ENCODE results near the gene FBXL7.

DNA sequence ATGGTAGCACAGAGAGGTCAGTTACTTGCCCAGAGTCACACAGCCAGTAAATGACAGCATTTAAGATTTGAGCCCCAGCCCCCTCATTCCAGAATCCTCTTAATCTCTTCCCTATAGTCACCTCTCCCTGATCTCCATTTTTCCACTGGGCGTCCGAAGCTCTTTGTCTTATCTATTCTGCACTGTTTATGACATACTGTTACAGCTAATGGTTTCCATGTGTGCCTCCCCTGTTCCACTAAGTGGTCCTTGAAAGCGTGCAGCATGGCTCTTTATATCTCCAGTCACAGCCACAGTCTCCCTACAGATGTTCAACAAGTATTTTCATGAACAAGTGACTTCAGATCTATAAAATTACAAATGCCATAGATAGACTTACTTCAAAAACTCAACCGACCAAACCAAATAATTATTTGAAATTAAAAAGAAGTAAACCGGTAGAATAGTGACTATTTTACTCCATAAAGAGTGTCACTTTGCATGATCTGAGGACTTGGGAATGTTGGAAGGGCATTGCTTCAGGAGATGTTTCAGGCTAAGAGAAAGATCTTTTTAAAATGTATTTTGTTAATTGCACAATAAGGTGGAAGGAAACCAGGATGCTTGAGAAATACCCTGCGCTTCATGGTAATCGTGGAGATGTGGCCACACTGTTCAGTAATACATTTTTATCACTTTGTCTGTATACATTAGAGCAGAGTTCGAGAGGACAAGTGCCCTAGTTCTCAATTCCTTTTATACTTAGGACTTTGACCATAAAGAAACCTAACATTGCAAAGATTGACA is 237.2 kb downstream of the FBXL7 start:
- TF ChIP-seq, protein P1, sequence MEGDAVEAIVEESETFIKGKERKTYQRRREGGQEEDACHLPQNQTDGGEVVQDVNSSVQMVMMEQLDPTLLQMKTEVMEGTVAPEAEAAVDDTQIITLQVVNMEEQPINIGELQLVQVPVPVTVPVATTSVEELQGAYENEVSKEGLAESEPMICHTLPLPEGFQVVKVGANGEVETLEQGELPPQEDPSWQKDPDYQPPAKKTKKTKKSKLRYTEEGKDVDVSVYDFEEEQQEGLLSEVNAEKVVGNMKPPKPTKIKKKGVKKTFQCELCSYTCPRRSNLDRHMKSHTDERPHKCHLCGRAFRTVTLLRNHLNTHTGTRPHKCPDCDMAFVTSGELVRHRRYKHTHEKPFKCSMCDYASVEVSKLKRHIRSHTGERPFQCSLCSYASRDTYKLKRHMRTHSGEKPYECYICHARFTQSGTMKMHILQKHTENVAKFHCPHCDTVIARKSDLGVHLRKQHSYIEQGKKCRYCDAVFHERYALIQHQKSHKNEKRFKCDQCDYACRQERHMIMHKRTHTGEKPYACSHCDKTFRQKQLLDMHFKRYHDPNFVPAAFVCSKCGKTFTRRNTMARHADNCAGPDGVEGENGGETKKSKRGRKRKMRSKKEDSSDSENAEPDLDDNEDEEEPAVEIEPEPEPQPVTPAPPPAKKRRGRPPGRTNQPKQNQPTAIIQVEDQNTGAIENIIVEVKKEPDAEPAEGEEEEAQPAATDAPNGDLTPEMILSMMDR (IDR thresholded peaks at IDR 0.05; ENCODE audit: insufficient read depth, low read length, poor library complexity, severe bottlenecking): no peak
- TF ChIP-seq EZH2phosphoT487 (conservative IDR thresholded peaks at IDR 0.05; ENCODE audit: low read length): no peak
